ENCODE measurements around the gene CEP76. TPM values are rescaled to one million over a fixed set of nuclear protein-coding genes. Genes with fewer than 3 reads are reported as not detected.

CEP76 gene
- total RNA-seq, 1 experiment from 2014 or later = 18.6 TPM

GRCh38 chr18:12639990-12640880 is 62.3 kb downstream of the CEP76 start:
- H3K9me3 Mint-ChIP-seq = no peaks in the 10 kb centered on the region; a peak in 1 of 5 replicates
- Histone ChIP-seq H2BK12ac (ENCODE audit: insufficient read length, low read depth, low read length) (no peak overlapping the region), H3K27me3 (ENCODE audit: insufficient read depth, low read length) (no peaks in the 10 kb centered on the region), H2AK5ac (ENCODE audit: insufficient read length, low read length) (no peak overlapping the region), H3K18ac (ENCODE audit: insufficient read length, low read depth, low read length) (no peak overlapping the region), H3K4me1 (ENCODE audit: insufficient read depth, low read length) (no peaks in the 10 kb centered on the region), H4K91ac (ENCODE audit: insufficient read length, low read depth, low read length) (no peak overlapping the region), H3K56ac (ENCODE audit: insufficient read length, low read depth, low read length) (no peak overlapping the region), H2AFZ (ENCODE audit: low read length) (no peak overlapping the region), H4K20me1 (ENCODE audit: control insufficient read depth, insufficient read depth, insufficient read length) (no peaks in the 10 kb centered on the region), H3K9me3 (ENCODE audit: control insufficient read depth, low read depth, low read length) (no peaks in the 10 kb centered on the region), H3K79me1 (ENCODE audit: insufficient read depth, low read depth, low read length, poor library complexity, severe bottlenecking) (peaks cover 5% of the 10 kb centered on the region), H2BK5ac (ENCODE audit: insufficient read length, low read length) (no peak overlapping the region), H3K4me2 (ENCODE audit: insufficient read depth, insufficient read length, low read length) (no peak overlapping the region), H3K4ac (ENCODE audit: low read depth, low read length) (no peak overlapping the region), H2BK120ac (ENCODE audit: low read depth, low read length, poor library complexity, severe bottlenecking) (no peak overlapping the region), H3K9ac (ENCODE audit: extremely low read depth, insufficient read length, low read length) (no peak overlapping the region), H3K23ac (ENCODE audit: insufficient read length, low read depth, low read length) (no peak overlapping the region), H4K5ac (ENCODE audit: insufficient read length, low read depth, low read length) (no peak overlapping the region), H4K8ac (replicated peaks; ENCODE audit: insufficient read length, low read depth, low read length) (no peak overlapping the region), H3K79me2 (ENCODE audit: insufficient read depth, low read length) (no peaks in the 10 kb centered on the region), H3K23me2 (ENCODE audit: insufficient read length, low read depth, low read length, poor library complexity, severe bottlenecking) (no peaks in the 10 kb centered on the region), H3K14ac (ENCODE audit: insufficient read depth, low read length) (no peak overlapping the region), H3T11ph (ENCODE audit: low read length) (no peak overlapping the region), H2BK20ac (ENCODE audit: low read depth, low read length, poor library complexity, severe bottlenecking) (no peak overlapping the region), H2BK15ac (ENCODE audit: low read depth, low read length) (no peak overlapping the region), H3K27ac (ENCODE audit: insufficient read length, low read depth, low read length) (no peak overlapping the region)
- peaks cover 13 to 19% of the 10 kb centered on the region in 2 experiments for H3K4me1 Mint-ChIP-seq
- DNase-seq = no peak
- H3K27me3 Mint-ChIP-seq (ENCODE audit: low read depth) = no peaks in the 10 kb centered on the region
- WGBS (ENCODE audit: extremely low coverage, insufficient read length, low lambda C conversion rate) = no CpG with 5 or more reads among the region's 5 CpGs
- no peaks in the 10 kb centered on the region for H3K36me3 Mint-ChIP-seq (ENCODE audit: insufficient read depth in 1 of 3, low read depth in 3 of 3)
- peak overlapping the region in 1 of 3 experiments; percentile 18; a peak in 2 of 7 replicates for H3K27ac Mint-ChIP-seq
- no peak for TF ChIP-seq CTCF (conservative IDR thresholded peaks at IDR 0.05)
- no peak overlapping the region for H3K4me3 Mint-ChIP-seq

Data from H9 (cell line).